HEK293 (cell line): ENCODE measurements around the gene RIT1.

ENCODE experiments used
- ATF2 ChIP-seq: fragments of 450-650 bp; formaldehyde crosslinking; IDR thresholded peaks from 2 replicates; pipeline ENCODE4 v1.5.1; 2016; ENCODE audit warnings: missing biosample characterization, missing genetic modification characterization, low read depth
- EGR2 ChIP-seq: fragments of 450-650 bp; formaldehyde crosslinking; IDR thresholded peaks from 2 replicates; pipeline ENCODE4 v1.5.1; 2016; ENCODE audit warnings: low read depth, missing biosample characterization, missing genetic modification characterization
- GFI1B ChIP-seq: fragments of 450-650 bp; formaldehyde crosslinking; IDR thresholded peaks from 2 replicates; pipeline ENCODE4 v1.5.1; 2016; ENCODE audit warnings: missing biosample characterization, missing genetic modification characterization
- HOXD13 ChIP-seq: sonication (generic); formaldehyde crosslinking; IDR thresholded peaks from 2 replicates; pipeline ENCODE4 v1.8.0; 2022; ENCODE audit warnings: missing genetic modification reagents, borderline replicate concordance
- KLF1 ChIP-seq: fragments of 450-650 bp; formaldehyde crosslinking; IDR thresholded peaks from 2 replicates; pipeline ENCODE4 v1.5.1; 2016; ENCODE audit warnings: missing biosample characterization, missing genetic modification characterization
- SCRT2 ChIP-seq: fragments of 450-650 bp; formaldehyde crosslinking; IDR thresholded peaks from 2 replicates; pipeline ENCODE4 v1.5.1; 2016; ENCODE audit warnings: missing biosample characterization, missing genetic modification characterization
- WT1 ChIP-seq: fragments of 450-650 bp; formaldehyde crosslinking; IDR thresholded peaks from 2 replicates; pipeline ENCODE4 v1.5.1; 2016; ENCODE audit warnings: missing biosample characterization, missing genetic modification characterization
- ZIC2 ChIP-seq: fragments of 450-650 bp; formaldehyde crosslinking; IDR thresholded peaks from 2 replicates; pipeline ENCODE4 v1.5.1; 2016; ENCODE audit warnings: missing biosample characterization, missing genetic modification characterization
- ZNF16 ChIP-seq: fragments of 450-650 bp; formaldehyde crosslinking; IDR thresholded peaks from 2 replicates; pipeline ENCODE4 v1.5.1; 2016; ENCODE audit warnings: low read depth, missing biosample characterization, missing genetic modification characterization
- ZNF184 ChIP-seq: fragments of 450-650 bp; IDR thresholded peaks from 2 replicates; pipeline ENCODE4 v1.5.1; 2018; ENCODE audit warnings: missing biosample characterization, mild to moderate bottlenecking, missing genetic modification characterization
- ZNF202 ChIP-seq: fragments of 450-650 bp; formaldehyde crosslinking; IDR thresholded peaks from 2 replicates; pipeline ENCODE4 v1.5.1; 2016; ENCODE audit warnings: missing biosample characterization, missing genetic modification characterization, borderline replicate concordance
- ZNF223 ChIP-seq: fragments of 450-650 bp; formaldehyde crosslinking; IDR thresholded peaks from 2 replicates; pipeline ENCODE4 v1.5.1; 2016; ENCODE audit warnings: missing biosample characterization, missing genetic modification characterization
- ZNF23 ChIP-seq: fragments of 450-650 bp; formaldehyde crosslinking; IDR thresholded peaks from 2 replicates; pipeline ENCODE4 v1.5.1; 2016; ENCODE audit warnings: missing biosample characterization, missing genetic modification characterization, borderline replicate concordance
- ZNF311 ChIP-seq: fragments of 450-650 bp; formaldehyde crosslinking; IDR thresholded peaks from 2 replicates; pipeline ENCODE4 v1.5.1; 2017; ENCODE audit warnings: missing biosample characterization, missing genetic modification characterization, borderline replicate concordance
- ZNF354C ChIP-seq: fragments of 450-650 bp; formaldehyde crosslinking; IDR thresholded peaks from 2 replicates; pipeline ENCODE4 v1.5.1; 2016; ENCODE audit warnings: missing biosample characterization, missing genetic modification characterization, low read depth, borderline replicate concordance
- ZNF391 ChIP-seq: fragments of 450-650 bp; formaldehyde crosslinking; IDR thresholded peaks from 2 replicates; pipeline ENCODE4 v1.5.1; 2016; ENCODE audit warnings: low read depth, missing biosample characterization, missing genetic modification characterization, borderline replicate concordance
- ZNF449 ChIP-seq: fragments of 450-650 bp; formaldehyde crosslinking; IDR thresholded peaks from 2 replicates; pipeline ENCODE4 v1.5.1; 2017; ENCODE audit warnings: missing biosample characterization, mild to moderate bottlenecking, missing genetic modification characterization, moderate library complexity
- ZNF473 ChIP-seq: fragments of 450-650 bp; formaldehyde crosslinking; IDR thresholded peaks from 2 replicates; pipeline ENCODE4 v1.5.1; 2017; ENCODE audit warnings: missing biosample characterization, missing genetic modification characterization
- ZNF514 ChIP-seq: fragments of 450-650 bp; formaldehyde crosslinking; IDR thresholded peaks from 2 replicates; pipeline ENCODE4 v1.5.1; 2016; ENCODE audit warnings: missing biosample characterization, missing genetic modification characterization
- ZNF529 ChIP-seq: fragments of 450-650 bp; formaldehyde crosslinking; IDR thresholded peaks from 2 replicates; pipeline ENCODE4 v1.5.1; 2017; ENCODE audit warnings: missing genetic modification characterization, missing biosample characterization; ENCODE audit not compliant: insufficient replicate concordance
- ZNF555 ChIP-seq: fragments of 450-650 bp; formaldehyde crosslinking; conservative IDR thresholded peaks from 2 replicates; pipeline ENCODE4 v1.5.1; 2017; ENCODE audit warnings: missing biosample characterization, mild to moderate bottlenecking, missing genetic modification characterization, inconsistent platforms
- ZNF585B ChIP-seq: fragments of 450-650 bp; formaldehyde crosslinking; IDR thresholded peaks from 2 replicates; pipeline ENCODE4 v1.5.1; 2016; ENCODE audit warnings: missing biosample characterization, missing genetic modification characterization
- ZNF639 ChIP-seq: fragments of 450-650 bp; formaldehyde crosslinking; IDR thresholded peaks from 2 replicates; pipeline ENCODE4 v1.5.1; 2016; ENCODE audit warnings: missing biosample characterization, missing genetic modification characterization
- ZNF747 ChIP-seq: fragments of 450-650 bp; formaldehyde crosslinking; IDR thresholded peaks from 2 replicates; pipeline ENCODE4 v1.5.1; 2016; ENCODE audit warnings: missing biosample characterization, missing genetic modification characterization
- ZNF843 ChIP-seq: fragments of 450-650 bp; formaldehyde crosslinking; IDR thresholded peaks from 2 replicates; pipeline ENCODE4 v1.5.1; 2016; ENCODE audit warnings: missing biosample characterization, missing genetic modification characterization
- ZSCAN16 ChIP-seq: fragments of 450-650 bp; formaldehyde crosslinking; IDR thresholded peaks from 2 replicates; pipeline ENCODE4 v1.5.1; 2016; ENCODE audit warnings: missing biosample characterization, missing genetic modification characterization
- TF ChIP-seq, protein P1 (sequence below): fragments of 450-650 bp; formaldehyde crosslinking; IDR thresholded peaks from 2 replicates; pipeline ENCODE4 v1.5.1; 2016; ENCODE audit warnings: missing biosample characterization, missing genetic modification characterization
- TF ChIP-seq, protein P2 (sequence below): sonication (generic); formaldehyde crosslinking; IDR thresholded peaks from 2 replicates; pipeline ENCODE4 v1.8.1; 2022; ENCODE audit warnings: mild to moderate bottlenecking, moderate library complexity, missing genetic modification reagents
- TF ChIP-seq, protein P3 (sequence below): fragments of 450-650 bp; formaldehyde crosslinking; IDR thresholded peaks from 2 replicates; pipeline ENCODE4 v1.5.0; 2017; ENCODE audit warnings: missing biosample characterization, missing genetic modification characterization, borderline replicate concordance

RIT1 gene

GRCh38 chr1:155934097-155934935 lies 23.2 kb upstream of the RIT1 start, which contains the start of gene KHDC4 (continued):
- peak; percentile 48; the same call in 1 of the 2 replicates for TF ChIP-seq ZNF391 (tag by site-specific recombination)
- peak; percentile 35 for TF ChIP-seq WT1 (tag by site-specific recombination)
- no peak for TF ChIP-seq ZNF354C
- 0 out of 2 replicates have a peak, but pooled peaks have one; percentile 20 for TF ChIP-seq ATF2 (tag by site-specific recombination)
- TF ChIP-seq ZSCAN16: no peak
- no peak for TF ChIP-seq ZNF23
- TF ChIP-seq GFI1B (tag by site-specific recombination): no peak
- no peak for TF ChIP-seq ZNF16 (tag by site-specific recombination)
- TF ChIP-seq HOXD13 (CRISPR knock-in tag): peak; percentile 100
- TF ChIP-seq ZNF843 (tag by site-specific recombination): peak; percentile 67; the same call in 1 of the 2 replicates
- no peak for TF ChIP-seq ZNF555
- TF ChIP-seq, protein P1, sequence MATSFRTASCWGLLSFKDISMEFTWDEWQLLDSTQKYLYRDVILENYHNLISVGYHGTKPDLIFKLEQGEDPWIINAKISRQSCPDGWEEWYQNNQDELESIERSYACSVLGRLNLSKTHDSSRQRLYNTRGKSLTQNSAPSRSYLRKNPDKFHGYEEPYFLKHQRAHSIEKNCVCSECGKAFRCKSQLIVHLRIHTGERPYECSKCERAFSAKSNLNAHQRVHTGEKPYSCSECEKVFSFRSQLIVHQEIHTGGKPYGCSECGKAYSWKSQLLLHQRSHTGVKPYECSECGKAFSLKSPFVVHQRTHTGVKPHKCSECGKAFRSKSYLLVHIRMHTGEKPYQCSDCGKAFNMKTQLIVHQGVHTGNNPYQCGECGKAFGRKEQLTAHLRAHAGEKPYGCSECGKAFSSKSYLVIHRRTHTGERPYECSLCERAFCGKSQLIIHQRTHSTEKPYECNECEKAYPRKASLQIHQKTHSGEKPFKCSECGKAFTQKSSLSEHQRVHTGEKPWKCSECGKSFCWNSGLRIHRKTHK: no peak
- 0 out of 2 replicates have a peak, but pooled peaks have one; percentile 12 for TF ChIP-seq EGR2 (tag by site-specific recombination)
- TF ChIP-seq, protein P2, sequence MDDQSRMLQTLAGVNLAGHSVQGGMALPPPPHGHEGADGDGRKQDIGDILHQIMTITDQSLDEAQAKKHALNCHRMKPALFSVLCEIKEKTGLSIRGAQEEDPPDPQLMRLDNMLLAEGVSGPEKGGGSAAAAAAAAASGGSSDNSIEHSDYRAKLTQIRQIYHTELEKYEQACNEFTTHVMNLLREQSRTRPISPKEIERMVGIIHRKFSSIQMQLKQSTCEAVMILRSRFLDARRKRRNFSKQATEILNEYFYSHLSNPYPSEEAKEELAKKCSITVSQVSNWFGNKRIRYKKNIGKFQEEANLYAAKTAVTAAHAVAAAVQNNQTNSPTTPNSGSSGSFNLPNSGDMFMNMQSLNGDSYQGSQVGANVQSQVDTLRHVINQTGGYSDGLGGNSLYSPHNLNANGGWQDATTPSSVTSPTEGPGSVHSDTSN (CRISPR knock-in tag): peak; percentile 88; the same call in 1 of the 2 replicates
- TF ChIP-seq ZNF514 (tag by site-specific recombination): no peak
- no peak for TF ChIP-seq ZNF223 (tag by site-specific recombination)
- no peak for TF ChIP-seq ZNF311 (tag by site-specific recombination)
- TF ChIP-seq ZNF473 (tag by site-specific recombination): no peak
- no peak for TF ChIP-seq ZNF449 (tag by site-specific recombination)
- TF ChIP-seq SCRT2 (tag by site-specific recombination): peak; percentile 75
- peak; percentile 45 for TF ChIP-seq ZIC2 (tag by site-specific recombination)
- TF ChIP-seq KLF1 (tag by site-specific recombination): no peak; the same call in none of the 2 replicates
- peak; percentile 73; the same call in 1 of the 2 replicates for TF ChIP-seq ZNF184 (tag by site-specific recombination)
- no peak for TF ChIP-seq ZNF747 (tag by site-specific recombination)
- no peak for TF ChIP-seq ZNF202 (tag by site-specific recombination)
- peak; percentile 59 for TF ChIP-seq ZNF639
- no peak for TF ChIP-seq ZNF585B (tag by site-specific recombination)
- no peak for TF ChIP-seq ZNF529 (tag by site-specific recombination)
- TF ChIP-seq, protein P3, sequence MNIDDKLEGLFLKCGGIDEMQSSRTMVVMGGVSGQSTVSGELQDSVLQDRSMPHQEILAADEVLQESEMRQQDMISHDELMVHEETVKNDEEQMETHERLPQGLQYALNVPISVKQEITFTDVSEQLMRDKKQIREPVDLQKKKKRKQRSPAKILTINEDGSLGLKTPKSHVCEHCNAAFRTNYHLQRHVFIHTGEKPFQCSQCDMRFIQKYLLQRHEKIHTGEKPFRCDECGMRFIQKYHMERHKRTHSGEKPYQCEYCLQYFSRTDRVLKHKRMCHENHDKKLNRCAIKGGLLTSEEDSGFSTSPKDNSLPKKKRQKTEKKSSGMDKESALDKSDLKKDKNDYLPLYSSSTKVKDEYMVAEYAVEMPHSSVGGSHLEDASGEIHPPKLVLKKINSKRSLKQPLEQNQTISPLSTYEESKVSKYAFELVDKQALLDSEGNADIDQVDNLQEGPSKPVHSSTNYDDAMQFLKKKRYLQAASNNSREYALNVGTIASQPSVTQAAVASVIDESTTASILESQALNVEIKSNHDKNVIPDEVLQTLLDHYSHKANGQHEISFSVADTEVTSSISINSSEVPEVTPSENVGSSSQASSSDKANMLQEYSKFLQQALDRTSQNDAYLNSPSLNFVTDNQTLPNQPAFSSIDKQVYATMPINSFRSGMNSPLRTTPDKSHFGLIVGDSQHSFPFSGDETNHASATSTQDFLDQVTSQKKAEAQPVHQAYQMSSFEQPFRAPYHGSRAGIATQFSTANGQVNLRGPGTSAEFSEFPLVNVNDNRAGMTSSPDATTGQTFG (tag by site-specific recombination): no peak
